GM12878 (cell line): ENCODE data around the gene ABHD14A. TPM values are rescaled to one million over a fixed set of nuclear protein-coding genes. Genes with fewer than 3 reads are reported as not detected.
A peak's percentile ranks its signal among the peaks of the same experiment; 100 is the strongest.

Experiments
- BCL11A ChIP-seq: IDR thresholded peaks from 2 replicates; pipeline ENCODE4 v1.6.1; 2011; ENCODE audit warnings: low read depth, low read length
- BMI1 ChIP-seq: fragments of 450-650 bp; IDR thresholded peaks from 2 replicates; pipeline ENCODE4 v1.6.1; 2016; ENCODE audit warnings: mild to moderate bottlenecking, moderate library complexity, borderline replicate concordance
- CHD1 ChIP-seq: IDR thresholded peaks from 2 replicates; pipeline ENCODE4 v1.6.1; 2012; ENCODE audit warnings: low read depth, low read length, improper control_type of control experiment
- EZH2 ChIP-seq: IDR thresholded peaks from 2 replicates; pipeline ENCODE4 v1.6.1; 2012; ENCODE audit warnings: low read depth, mild to moderate bottlenecking, control low read depth, inconsistent platforms, low read length, borderline replicate concordance; ENCODE audit not compliant: control insufficient read depth
- STAT1 ChIP-seq: fragments of 450-650 bp; conservative IDR thresholded peaks from 2 replicates; pipeline ENCODE4 v1.6.1; 2014; ENCODE audit warnings: antibody characterized with exemption, mild to moderate bottlenecking
- ZNF687 ChIP-seq: fragments of 450-650 bp; IDR thresholded peaks from 2 replicates; pipeline ENCODE4 v1.6.1; 2017; ENCODE audit warnings: mild to moderate bottlenecking, moderate library complexity
- polyA plus RNA-seq, 11 experiments: library from polyadenylated mRNA; depleted of rRNA in 4 of 11; unstranded in 6 of 11; stranded (reverse) in 5 of 11; fragments of >200 nt; fragmentation: Nextera tagmentation in 4 of 11; fragmentation: Illumina TruSeq in 1 of 11; extraction: Ambion mirVana in 4 of 11; extraction: Trizol in 1 of 11; gene quantifications; 1 replicate in 1 of 11; 2 replicates in 10 of 11; pipeline versions ENCODE4 v1.2.1 to v1.2.3, GENCODE V29; 2011 to 2016; ENCODE audit warnings: inconsistent platforms in 2 of 11, missing spikeins in 2 of 11, low read depth in 1 of 11
- total RNA-seq, 4 experiments: library from RNA; depleted of rRNA in 3 of 4; stranded (reverse); fragments of >200 nt in 3 of 4; fragmentation: Illumina TruSeq in 1 of 4; extraction: Trizol in 1 of 4; gene quantifications; 2 replicates each; pipeline versions ENCODE4 v1.2.1 to v1.2.3, GENCODE V29; 2013 to 2021
- TF ChIP-seq, protein P1 (sequence below): fragments of 450-650 bp; IDR thresholded peaks from 2 replicates; pipeline ENCODE4 v1.6.1; 2017; ENCODE audit warnings: mild to moderate bottlenecking, moderate library complexity

Gene ABHD14A
- total and polyA plus RNA-seq, 10 of the 15 experiments (the other 5 are each of a cell fraction or from before 2014, with no cell fraction given) = 1.2 to 27.0 (median 7.9) TPM

GRCh38 chr3:51982838-51983577 is 8.1 kb downstream of the ABHD14A start, which contains the start of gene ACY1 (continued):
- peak; percentile 58 for TF ChIP-seq ZNF687
- TF ChIP-seq STAT1 = no peak
- no peak for TF ChIP-seq EZH2
- TF ChIP-seq BCL11A = 0 out of 2 replicates have a peak, but pooled peaks have one; percentile 5
- no peak for TF ChIP-seq BMI1
- TF ChIP-seq, protein P1, sequence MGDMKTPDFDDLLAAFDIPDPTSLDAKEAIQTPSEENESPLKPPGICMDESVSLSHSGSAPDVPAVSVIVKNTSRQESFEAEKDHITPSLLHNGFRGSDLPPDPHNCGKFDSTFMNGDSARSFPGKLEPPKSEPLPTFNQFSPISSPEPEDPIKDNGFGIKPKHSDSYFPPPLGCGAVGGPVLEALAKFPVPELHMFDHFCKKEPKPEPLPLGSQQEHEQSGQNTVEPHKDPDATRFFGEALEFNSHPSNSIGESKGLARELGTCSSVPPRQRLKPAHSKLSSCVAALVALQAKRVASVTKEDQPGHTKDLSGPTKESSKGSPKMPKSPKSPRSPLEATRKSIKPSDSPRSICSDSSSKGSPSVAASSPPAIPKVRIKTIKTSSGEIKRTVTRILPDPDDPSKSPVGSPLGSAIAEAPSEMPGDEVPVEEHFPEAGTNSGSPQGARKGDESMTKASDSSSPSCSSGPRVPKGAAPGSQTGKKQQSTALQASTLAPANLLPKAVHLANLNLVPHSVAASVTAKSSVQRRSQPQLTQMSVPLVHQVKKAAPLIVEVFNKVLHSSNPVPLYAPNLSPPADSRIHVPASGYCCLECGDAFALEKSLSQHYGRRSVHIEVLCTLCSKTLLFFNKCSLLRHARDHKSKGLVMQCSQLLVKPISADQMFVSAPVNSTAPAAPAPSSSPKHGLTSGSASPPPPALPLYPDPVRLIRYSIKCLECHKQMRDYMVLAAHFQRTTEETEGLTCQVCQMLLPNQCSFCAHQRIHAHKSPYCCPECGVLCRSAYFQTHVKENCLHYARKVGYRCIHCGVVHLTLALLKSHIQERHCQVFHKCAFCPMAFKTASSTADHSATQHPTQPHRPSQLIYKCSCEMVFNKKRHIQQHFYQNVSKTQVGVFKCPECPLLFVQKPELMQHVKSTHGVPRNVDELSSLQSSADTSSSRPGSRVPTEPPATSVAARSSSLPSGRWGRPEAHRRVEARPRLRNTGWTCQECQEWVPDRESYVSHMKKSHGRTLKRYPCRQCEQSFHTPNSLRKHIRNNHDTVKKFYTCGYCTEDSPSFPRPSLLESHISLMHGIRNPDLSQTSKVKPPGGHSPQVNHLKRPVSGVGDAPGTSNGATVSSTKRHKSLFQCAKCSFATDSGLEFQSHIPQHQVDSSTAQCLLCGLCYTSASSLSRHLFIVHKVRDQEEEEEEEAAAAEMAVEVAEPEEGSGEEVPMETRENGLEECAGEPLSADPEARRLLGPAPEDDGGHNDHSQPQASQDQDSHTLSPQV = no peak
- no peak for TF ChIP-seq CHD1
- TF ChIP-seq, all 136 proteins: peak for 38
